A549 (cell line): ENCODE data around the gene VPS52. TPM values are rescaled to one million over a fixed set of nuclear protein-coding genes. Genes with fewer than 3 reads are reported as not detected.
A peak's percentile ranks its signal among the peaks of the same experiment; 100 is the strongest.
"Not testable (repeated sequence)": the region's sequence is repeated elsewhere in the genome, so short reads cannot be mapped to it uniquely, and the experiment has no call there.

Source experiments
- ATAC-seq, 2 experiments: fragments of 200-7000 bp in 1 of 2; fragments of >200 bp in 1 of 2; cut with Nextera tagmentation in 1 of 2; cut with Tn5 transposase in 1 of 2; 3 replicates each; pipeline versions ENCODE4 v1.8.0 to v1.9.1; 2018 to 2020; ENCODE audit warnings: mild to moderate bottlenecking in 1 of 2, moderate library complexity in 1 of 2
- CTCF ChIA-PET: fragments of 300-600 bp; sonication (Branson Sonifier 250); formaldehyde crosslinking; extraction: SDS; loops from one replicate; lab custom pipeline; 2021; ENCODE audit warnings: antibody characterized with exemption, inconsistent platforms; lab: Yijun Ruan, JAX
- POLR2A ChIA-PET: fragments of 350-600 bp; formaldehyde crosslinking; extraction: SDS; loops from one replicate; lab custom pipeline; 2021; ENCODE audit warnings: antibody characterized with exemption, inconsistent platforms; lab: Yijun Ruan, JAX
- DNase-seq, 2 experiments: peaks; one replicate each; pipeline versions ENCODE4 v3.0.0 to v3.0.0-alpha.2; 2011 to 2016; ENCODE audit warnings: low read depth in 1 of 2, low spot score in 1 of 2
- FAIRE-seq: peaks from 2 replicates; lab custom pipeline; 2011; peaks lifted over from hg19 to GRCh38; lab: Jason Lieb, UNC
- H3K27ac ChIP-seq, 2 experiments: fragments of >200 bp; sonication (Bioruptor Twin); formaldehyde crosslinking; 3 replicates each; pipeline ENCODE4 v1.5.1; 2016 to 2017
- H3K4me1 ChIP-seq: fragments of >200 bp; sonication (Bioruptor Twin); formaldehyde crosslinking; 3 replicates; pipeline ENCODE4 v1.6.1; 2016
- H3K4me2 ChIP-seq: fragments of >200 bp; sonication (Bioruptor Twin); formaldehyde crosslinking; 3 replicates; pipeline ENCODE4 v1.6.1; 2016
- H3K4me3 ChIP-seq: fragments of >200 bp; sonication (Bioruptor Twin); formaldehyde crosslinking; 3 replicates; pipeline ENCODE4 v1.5.1; 2016
- H3K9me3 ChIP-seq: fragments of >200 bp; sonication (Bioruptor Twin); formaldehyde crosslinking; 3 replicates; pipeline ENCODE4 v1.6.1; 2016
- CBX8 ChIP-seq: fragments of 200-600 bp; sonication (generic); IDR thresholded peaks from 2 replicates; pipeline ENCODE4 v1.6.1; 2016
- CHD2 ChIP-seq: fragments of 150-350 bp; IDR thresholded peaks from 2 replicates; pipeline ENCODE4 v1.6.1; 2014; ENCODE audit warnings: low read length; ENCODE audit not compliant: partially characterized antibody
- EHF ChIP-seq: fragments of 250-450 bp; sonication (Bioruptor Pico); IDR thresholded peaks from 2 replicates; pipeline ENCODE4 v1.5.0; 2020; ENCODE audit warnings: mild to moderate bottlenecking
- ESRRA ChIP-seq: fragments of 150-350 bp; IDR thresholded peaks from 2 replicates; pipeline ENCODE4 v1.6.1; 2014; ENCODE audit warnings: mild to moderate bottlenecking, low read length, borderline replicate concordance
- FOSB ChIP-seq: fragments of 250-450 bp; sonication (Bioruptor Pico); IDR thresholded peaks from 2 replicates; pipeline ENCODE4 v1.5.0; 2020; ENCODE audit warnings: mild to moderate bottlenecking, moderate library complexity
- HOXA7 ChIP-seq: fragments of 250-450 bp; sonication (Bioruptor Pico); IDR thresholded peaks from 2 replicates; pipeline ENCODE4 v1.5.0; 2020; ENCODE audit warnings: mild to moderate bottlenecking, moderate library complexity
- HOXB13 ChIP-seq: fragments of 250-450 bp; sonication (Bioruptor Pico); IDR thresholded peaks from 2 replicates; pipeline ENCODE4 v1.5.0; 2020; ENCODE audit warnings: low read depth, mild to moderate bottlenecking, moderate library complexity
- HOXB5 ChIP-seq: fragments of 250-450 bp; sonication (Bioruptor Pico); IDR thresholded peaks from 2 replicates; pipeline ENCODE4 v1.5.0; 2020; ENCODE audit warnings: mild to moderate bottlenecking, moderate library complexity
- JUNB ChIP-seq: fragments of >200 bp; sonication (Bioruptor Twin); formaldehyde crosslinking; IDR thresholded peaks from 2 replicates; pipeline ENCODE4 v1.6.1; 2016
- MAX ChIP-seq: IDR thresholded peaks from 2 replicates; pipeline ENCODE4 v1.6.1; 2012
- NPAS2 ChIP-seq: fragments of 250-450 bp; sonication (Bioruptor Pico); IDR thresholded peaks from 2 replicates; pipeline ENCODE4 v1.8.0; 2022; ENCODE audit warnings: mild to moderate bottlenecking, moderate library complexity, borderline replicate concordance
- POLR2AphosphoS2 ChIP-seq: conservative IDR thresholded peaks from 2 replicates; pipeline ENCODE4 v1.6.1; 2012; ENCODE audit warnings: low read length, improper control_type of control experiment, inconsistent platforms
- RAD21 ChIP-seq, 2 experiments: fragments of >200 bp in 1 of 2; sonication (Bioruptor Twin) in 1 of 2; formaldehyde crosslinking in 1 of 2; IDR thresholded peaks in 1 of 2; conservative IDR thresholded peaks in 1 of 2; 2 replicates in 1 of 2; 3 replicates in 1 of 2; pipeline ENCODE4 v1.6.1; 2012 to 2018; ENCODE audit warnings: inconsistent platforms in 1 of 2
- TFCP2L1 ChIP-seq: fragments of 250-450 bp; sonication (Bioruptor Pico); IDR thresholded peaks from 2 replicates; pipeline ENCODE4 v1.5.0; 2021; ENCODE audit warnings: mild to moderate bottlenecking
- ZC3H11A ChIP-seq: fragments of 450-650 bp; IDR thresholded peaks from 2 replicates; pipeline ENCODE4 v1.6.1; 2014; ENCODE audit warnings: antibody characterized with exemption, mild to moderate bottlenecking
- WGBS: methylation state at CpG from one replicate; pipeline ENCODE4 v1.1.6; 2017; ENCODE audit errors: missing lambda C conversion rate; 5-methylcytosine and 5-hydroxymethylcytosine counted together
- polyA plus RNA-seq, 4 experiments: library from polyadenylated mRNA; depleted of rRNA in 3 of 4; stranded (reverse); fragments of >200 nt; fragmentation: RNase III in 1 of 4; extraction: RNeasy Plus Mini Kit Qiagen cat#74134 plus additional on column Dnase treatment in 1 of 4; gene quantifications; 2 replicates in 3 of 4; 3 replicates in 1 of 4; pipeline ENCODE4 v1.2.3, GENCODE V29; 2011 to 2017
- TF ChIP-seq, protein P1 (sequence below): IDR thresholded peaks from 2 replicates; pipeline ENCODE4 v1.6.1; 2012
- TF ChIP-seq, protein P2 (sequence below): fragments of >200 bp; sonication (Bioruptor Twin); formaldehyde crosslinking; IDR thresholded peaks from 3 replicates; pipeline ENCODE4 v1.6.1; 2016

The VPS52 gene
- polyA plus RNA-seq, 2 of the 4 experiments (the other 2 are of a cell fraction), result 22.8 to 38.9 TPM

DNA sequence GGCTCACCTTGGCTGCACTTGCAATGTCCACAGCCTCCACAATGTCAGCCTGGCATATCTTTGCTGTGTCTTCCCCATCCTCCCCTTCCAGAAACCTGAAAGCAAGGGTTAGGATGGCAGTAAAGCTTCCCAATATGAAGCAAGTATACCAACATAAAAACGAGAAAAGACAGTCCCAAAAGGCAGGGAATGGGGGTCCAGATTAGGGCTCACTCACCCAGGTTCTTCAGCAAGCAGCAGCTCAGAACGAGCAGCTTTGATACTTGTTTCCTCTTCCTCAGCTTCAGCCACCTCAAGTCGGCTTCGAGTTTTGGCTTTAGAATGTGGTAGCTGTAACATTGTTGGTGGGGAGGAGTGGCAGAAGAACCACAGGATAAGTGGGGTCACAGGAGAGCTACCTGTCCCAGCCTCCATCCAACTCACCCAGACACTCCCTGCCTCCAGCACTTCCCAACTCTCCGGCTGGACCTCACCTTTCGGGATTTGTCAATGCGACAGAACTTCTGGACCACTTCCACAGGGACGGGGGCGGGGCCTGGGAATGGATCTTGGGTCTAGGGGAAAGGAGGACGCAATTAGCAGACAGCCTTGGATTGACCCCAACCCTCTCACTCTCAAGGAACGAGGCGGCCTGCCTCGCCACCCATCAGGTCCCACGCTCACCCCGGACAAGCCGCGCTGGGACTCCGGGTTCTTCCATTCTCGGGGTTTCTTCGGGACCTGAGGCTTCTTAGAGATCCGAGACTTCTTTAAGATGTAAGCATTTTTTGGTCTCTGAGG lies 16.7 kb upstream of the VPS52 start:
- Histone ChIP-seq H3K9me3 (no peaks in the 10 kb centered on the region), H3K4me3 (peak overlapping the region; percentile 81), H3K4me1 (peaks cover 13% of the 10 kb centered on the region; the same call in 2 of the 3 replicates), H3K27ac (peak overlapping the region; percentile 80 to 91), H3K4me2 (peak overlapping the region; percentile 91)
- WGBS, result 4% methylated on average over 21 of the region's 21 CpGs
- ATAC-seq (no peak), DNase-seq (no peak), FAIRE-seq (no peak)
- ChIA-PET CTCF (interaction anchor here (0.6 to 5.8 kb wide), 7 partner anchors 9 to 1132 kb away, joined by 3 to 44 read pairs (median 4); partner anchors contain the start of genes B3GALT4, RGL2, RPS18 and VPS52), POLR2A (interaction anchor here (0.5 to 1.8 kb wide), 6 partner anchors 11 to 166 kb away, joined by 3 to 20 read pairs (median 10); partner anchors contain the start of genes B3GALT4, RGL2, RPS18 and VPS52)
- TF ChIP-seq JUNB, result no peak
- no peak for TF ChIP-seq HOXB5 (CRISPR knock-in tag)
- TF ChIP-seq CHD2, result no peak
- no peak for TF ChIP-seq FOSB (CRISPR knock-in tag)
- TF ChIP-seq ESRRA, result no peak
- no peak for TF ChIP-seq EHF (CRISPR knock-in tag)
- TF ChIP-seq ZC3H11A, result no peak
- TF ChIP-seq, protein P1, sequence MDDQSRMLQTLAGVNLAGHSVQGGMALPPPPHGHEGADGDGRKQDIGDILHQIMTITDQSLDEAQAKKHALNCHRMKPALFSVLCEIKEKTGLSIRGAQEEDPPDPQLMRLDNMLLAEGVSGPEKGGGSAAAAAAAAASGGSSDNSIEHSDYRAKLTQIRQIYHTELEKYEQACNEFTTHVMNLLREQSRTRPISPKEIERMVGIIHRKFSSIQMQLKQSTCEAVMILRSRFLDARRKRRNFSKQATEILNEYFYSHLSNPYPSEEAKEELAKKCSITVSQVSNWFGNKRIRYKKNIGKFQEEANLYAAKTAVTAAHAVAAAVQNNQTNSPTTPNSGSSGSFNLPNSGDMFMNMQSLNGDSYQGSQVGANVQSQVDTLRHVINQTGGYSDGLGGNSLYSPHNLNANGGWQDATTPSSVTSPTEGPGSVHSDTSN, result no peak
- TF ChIP-seq HOXB13 (CRISPR knock-in tag), result no peak

DNA sequence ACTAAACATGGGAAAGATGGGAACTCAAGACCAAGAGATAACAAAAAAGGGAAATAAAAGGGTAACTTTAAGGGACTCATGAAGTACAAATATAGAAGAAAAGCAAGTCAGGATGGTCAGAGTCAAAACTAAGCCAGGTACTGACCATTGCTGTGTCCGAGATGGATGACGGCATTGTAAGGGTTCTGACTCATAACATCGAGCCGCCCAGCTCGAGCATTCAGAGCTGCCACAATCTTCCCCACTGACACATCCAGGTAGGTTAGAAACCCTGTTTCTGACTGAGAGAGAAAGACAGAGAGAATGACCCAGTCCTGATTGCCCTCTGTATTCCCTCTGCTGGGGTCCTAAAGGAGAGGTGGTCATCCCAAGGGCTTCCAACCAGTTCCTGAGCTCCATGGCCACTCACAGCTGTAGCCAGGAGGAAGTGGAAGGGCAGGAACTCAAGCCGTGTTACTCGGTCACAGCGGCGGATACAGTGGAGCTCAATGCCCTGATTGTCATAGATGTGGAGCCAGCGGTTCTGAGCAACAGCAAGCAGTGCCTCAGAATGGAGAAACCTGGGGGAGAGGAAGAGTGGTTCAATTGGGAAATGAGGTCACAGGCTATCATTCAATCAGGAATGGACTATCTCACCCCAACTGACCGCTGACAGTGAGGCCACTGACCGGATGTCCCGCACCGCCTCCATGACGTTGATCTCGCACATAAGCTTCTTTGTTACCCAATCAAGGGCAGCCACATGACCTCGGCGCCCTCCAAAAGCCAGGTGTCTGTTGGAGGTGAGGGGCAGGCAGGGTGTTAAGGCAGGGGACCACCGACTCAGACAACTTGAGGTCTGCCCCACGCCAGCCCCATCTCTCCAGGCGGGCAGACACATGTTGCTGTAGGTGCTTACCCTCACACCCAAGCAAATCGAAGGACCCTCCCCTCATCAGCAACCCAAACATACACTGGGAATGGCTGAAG lies 15.6 kb upstream of the VPS52 start:
- Histone ChIP-seq H3K9me3 (no peaks in the 10 kb centered on the region), H3K27ac (no peak overlapping the region), H3K4me2 (peak overlapping the region; percentile 91; the same call in 2 of the 3 replicates), H3K4me1 (peaks cover 13% of the 10 kb centered on the region; the same call in 2 of the 3 replicates), H3K4me3 (no peak overlapping the region)
- CTCF ChIA-PET, result interaction anchor here (0.6 to 5.8 kb wide), 2 partner anchors 9 to 20 kb away, joined by 3 to 44 read pairs; partner anchors contain the start of gene B3GALT4
- no peak for ATAC-seq
- no peak for FAIRE-seq
- no peak for DNase-seq
- TF ChIP-seq EHF (CRISPR knock-in tag) (no peak), FOSB (CRISPR knock-in tag) (no peak), RAD21 (conservative IDR thresholded peaks at IDR 0.05 in 1 of 2, IDR thresholded peaks at IDR 0.05 in 1 of 2) (no peak), HOXA7 (CRISPR knock-in tag) (no peak), TFCP2L1 (CRISPR knock-in tag) (no peak), POLR2AphosphoS2 (no peak), MAX (no peak), NPAS2 (no peak), CBX8 (no peak)
- TF ChIP-seq, protein P2, sequence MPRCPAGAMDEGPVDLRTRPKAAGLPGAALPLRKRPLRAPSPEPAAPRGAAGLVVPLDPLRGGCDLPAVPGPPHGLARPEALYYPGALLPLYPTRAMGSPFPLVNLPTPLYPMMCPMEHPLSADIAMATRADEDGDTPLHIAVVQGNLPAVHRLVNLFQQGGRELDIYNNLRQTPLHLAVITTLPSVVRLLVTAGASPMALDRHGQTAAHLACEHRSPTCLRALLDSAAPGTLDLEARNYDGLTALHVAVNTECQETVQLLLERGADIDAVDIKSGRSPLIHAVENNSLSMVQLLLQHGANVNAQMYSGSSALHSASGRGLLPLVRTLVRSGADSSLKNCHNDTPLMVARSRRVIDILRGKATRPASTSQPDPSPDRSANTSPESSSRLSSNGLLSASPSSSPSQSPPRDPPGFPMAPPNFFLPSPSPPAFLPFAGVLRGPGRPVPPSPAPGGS, result no peak
- POLR2A ChIA-PET, result interaction anchor here (0.7 kb wide), 1 partner anchor 16 kb away, joined by 3 read pairs; the partner anchor contains the start of genes RPS18 and VPS52
- WGBS, result 95% methylated on average over 19 of the region's 22 CpGs

DNA sequence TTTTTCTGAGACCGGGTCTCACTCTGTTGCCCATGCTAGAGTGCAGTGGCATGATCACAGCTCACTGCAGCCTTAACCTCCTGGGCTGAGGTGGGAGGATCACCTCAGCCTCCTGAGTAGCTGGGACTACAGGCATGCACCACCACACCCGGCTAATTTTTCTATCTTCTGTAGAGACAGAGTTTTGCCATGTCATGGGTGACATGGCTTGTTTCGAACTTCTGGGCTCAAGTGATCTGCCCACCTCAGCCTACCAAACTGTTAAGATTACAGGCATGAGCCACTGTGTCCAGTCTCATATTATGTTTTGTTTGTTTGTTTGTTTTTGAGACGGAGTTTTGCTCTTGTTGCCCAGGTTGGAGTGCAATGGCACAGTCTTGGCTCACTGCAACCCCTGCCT lies 13.5 kb upstream of the VPS52 start:
- H3K27ac ChIP-seq, H3K9me3 ChIP-seq, POLR2A ChIA-PET, FAIRE-seq, H3K4me1 ChIP-seq, H3K4me3 ChIP-seq, DNase-seq, ATAC-seq, H3K4me2 ChIP-seq: not testable (repeated sequence)
- CTCF ChIA-PET, result interaction anchor here (5.8 kb wide), 1 partner anchor 7 kb away, joined by 44 read pairs; the partner anchor contains the start of gene B3GALT4
- 85% methylated on average over 4 of the region's 4 CpGs for WGBS
